Trophoblast cell (in vitro differentiated cells and primary cell): Measurements from ENCODE around the gene RGS5.

Experiments used
- DNase-seq, 2 donors: peaks; one replicate each; pipeline ENCODE4 v3.0.0-alpha.2; 2016
- H2AFZ ChIP-seq: 2 replicates; pipeline ENCODE4 v1.6.1; 2013; ENCODE audit warnings: low read length, moderate library complexity, mild to moderate bottlenecking; ENCODE audit not compliant: insufficient read depth, poor library complexity
- H2AK5ac ChIP-seq: 2 replicates; pipeline ENCODE4 v1.6.1; 2013; ENCODE audit warnings: mild to moderate bottlenecking, low read length
- H2BK120ac ChIP-seq: 2 replicates; pipeline ENCODE4 v1.6.1; 2013; ENCODE audit warnings: low read length, mild to moderate bottlenecking, moderate library complexity; ENCODE audit not compliant: insufficient read depth, poor library complexity
- H2BK12ac ChIP-seq: 2 replicates; pipeline ENCODE4 v1.6.1; 2013; ENCODE audit warnings: mild to moderate bottlenecking, low read length, moderate library complexity
- H2BK5ac ChIP-seq: 2 replicates; pipeline ENCODE4 v1.6.1; 2013; ENCODE audit warnings: low read length, low read depth, moderate library complexity, mild to moderate bottlenecking; ENCODE audit not compliant: poor library complexity
- H3K14ac ChIP-seq: 2 replicates; pipeline ENCODE4 v1.6.1; 2013; ENCODE audit warnings: mild to moderate bottlenecking, low read length
- H3K18ac ChIP-seq: 2 replicates; pipeline ENCODE4 v1.6.1; 2013; ENCODE audit warnings: mild to moderate bottlenecking, low read length
- H3K23ac ChIP-seq: 2 replicates; pipeline ENCODE4 v1.6.1; 2013; ENCODE audit warnings: low read length
- H3K27ac ChIP-seq: 2 replicates; pipeline ENCODE4 v1.5.1; 2013; ENCODE audit warnings: low read depth, mild to moderate bottlenecking, inconsistent platforms, low read length, moderate library complexity
- H3K27me3 ChIP-seq: 2 replicates; pipeline ENCODE4 v1.6.1; 2013; ENCODE audit warnings: inconsistent platforms, mild to moderate bottlenecking, low read length, moderate library complexity; ENCODE audit not compliant: insufficient read depth
- H3K36me3 ChIP-seq, 2 experiments: 1 replicate in 1 of 2; 2 replicates in 1 of 2; pipeline ENCODE4 v1.6.1; 2013; ENCODE audit warnings: low read length in 2 of 2, mild to moderate bottlenecking in 2 of 2, moderate library complexity in 1 of 2; ENCODE audit not compliant: insufficient read depth in 2 of 2, control insufficient read depth in 1 of 2
- H3K4ac ChIP-seq: 2 replicates; pipeline ENCODE4 v1.6.1; 2013; ENCODE audit warnings: low read depth, mild to moderate bottlenecking, low read length, moderate library complexity
- H3K4me1 ChIP-seq, 2 experiments: 1 replicate in 1 of 2; 2 replicates in 1 of 2; pipeline ENCODE4 v1.6.1; 2013; ENCODE audit warnings: low read length in 2 of 2, mild to moderate bottlenecking in 2 of 2, moderate library complexity in 1 of 2; ENCODE audit not compliant: insufficient read depth in 2 of 2, control insufficient read depth in 1 of 2
- H3K4me2 ChIP-seq: 2 replicates; pipeline ENCODE4 v1.6.1; 2013; ENCODE audit warnings: inconsistent platforms, mild to moderate bottlenecking, low read length, moderate library complexity
- H3K4me3 ChIP-seq: 2 replicates; pipeline ENCODE4 v1.5.1; 2013; ENCODE audit warnings: mild to moderate bottlenecking, low read depth, low read length, inconsistent platforms
- H3K79me1 ChIP-seq: one replicate; pipeline ENCODE4 v1.6.1; 2013; ENCODE audit warnings: low read length
- H3K79me2 ChIP-seq: 2 replicates; pipeline ENCODE4 v1.6.1; 2013; ENCODE audit warnings: low read length, mild to moderate bottlenecking; ENCODE audit not compliant: control insufficient read depth, insufficient read depth, poor library complexity
- H3K9ac ChIP-seq: 2 replicates; pipeline ENCODE4 v1.6.1; 2013; ENCODE audit warnings: mild to moderate bottlenecking, low read length
- H3K9me3 ChIP-seq: 2 replicates; pipeline ENCODE4 v1.6.1; 2013; ENCODE audit warnings: low read depth, mild to moderate bottlenecking, control low read depth, inconsistent platforms, low read length; ENCODE audit not compliant: insufficient read depth
- H4K12ac ChIP-seq: 2 replicates; pipeline ENCODE4 v1.6.1; 2013; ENCODE audit warnings: low read depth, mild to moderate bottlenecking, low read length, moderate library complexity
- H4K8ac ChIP-seq: 2 replicates; pipeline ENCODE4 v1.6.1; 2013; ENCODE audit warnings: low read depth, mild to moderate bottlenecking, low read length, moderate library complexity
- H4K91ac ChIP-seq: one replicate; pipeline ENCODE4 v1.6.1; 2013; ENCODE audit warnings: low read depth, mild to moderate bottlenecking, low read length, moderate library complexity
- WGBS: extraction: QIAGEN DNeasy Blood & Tissue Kit; methylation state at CpG from one replicate; pipeline ENCODE4 v1.1.7; 2013; ENCODE audit warnings: missing lambda C conversion rate; ENCODE audit not compliant: insufficient read length, insufficient coverage; ENCODE audit errors: extremely low coverage; 5-methylcytosine and 5-hydroxymethylcytosine counted together

The RGS5 gene

GRCh38 chr1:163168053-163168452, 34.7 kb downstream of the RGS5 start:
- Histone ChIP-seq H3K4me2 (no peak overlapping the region), H3K4ac (no peak overlapping the region), H3K27ac (no peak overlapping the region), H2BK5ac (no peak overlapping the region), H4K8ac (no peak overlapping the region), H3K4me1 (peaks cover 0 to 2% of the 10 kb centered on the region in 2 experiments), H3K14ac (no peak overlapping the region), H2AK5ac (no peak overlapping the region), H3K36me3 (no peaks in the 10 kb centered on the region), H3K79me1 (no peaks in the 10 kb centered on the region), H3K18ac (no peak overlapping the region), H3K9ac (no peak overlapping the region), H2BK12ac (no peak overlapping the region), H3K9me3 (no peaks in the 10 kb centered on the region), H2BK120ac (no peak overlapping the region), H3K4me3 (no peak overlapping the region), H3K23ac (no peak overlapping the region), H4K91ac (no peak overlapping the region), H3K79me2 (no peaks in the 10 kb centered on the region), H2AFZ (no peak overlapping the region), H4K12ac (no peak overlapping the region), H3K27me3 (no peaks in the 10 kb centered on the region)
- WGBS = no CpG with 5 or more reads among the region's 1 CpG
- peak in 1 of 2 donors; percentile 3 for DNase-seq

GRCh38 chr1:163166886-163167555, 35.7 kb downstream of the RGS5 start:
- Histone ChIP-seq H2BK12ac (no peak overlapping the region), H3K79me1 (no peaks in the 10 kb centered on the region), H3K14ac (no peak overlapping the region), H3K9me3 (no peaks in the 10 kb centered on the region), H3K36me3 (no peaks in the 10 kb centered on the region), H3K4me1 (peaks cover 0 to 2% of the 10 kb centered on the region in 2 experiments), H3K4ac (no peak overlapping the region), H3K27me3 (no peaks in the 10 kb centered on the region), H3K9ac (no peak overlapping the region), H2BK120ac (no peak overlapping the region), H3K79me2 (no peaks in the 10 kb centered on the region), H2AFZ (no peak overlapping the region), H3K27ac (no peak overlapping the region), H4K8ac (no peak overlapping the region), H4K12ac (no peak overlapping the region), H3K4me3 (no peak overlapping the region), H3K23ac (no peak overlapping the region), H3K4me2 (no peak overlapping the region), H2AK5ac (no peak overlapping the region), H3K18ac (no peak overlapping the region), H2BK5ac (no peak overlapping the region), H4K91ac (no peak overlapping the region)
- no CpG with 5 or more reads among the region's 6 CpGs for WGBS
- no peak for DNase-seq

- WGBS = no CpG with 5 or more reads among the region's 2 CpGs
- Histone ChIP-seq H4K91ac (no peak overlapping the region), H3K18ac (no peak overlapping the region), H3K9ac (no peak overlapping the region), H3K23ac (no peak overlapping the region), H3K36me3 (no peaks in the 10 kb centered on the region), H3K4me1 (peaks cover 0 to 2% of the 10 kb centered on the region in 2 experiments), H3K4me2 (no peak overlapping the region), H2BK5ac (no peak overlapping the region), H3K4me3 (no peak overlapping the region), H3K4ac (no peak overlapping the region), H3K27me3 (no peaks in the 10 kb centered on the region), H4K8ac (no peak overlapping the region), H3K9me3 (no peaks in the 10 kb centered on the region), H4K12ac (no peak overlapping the region), H3K79me2 (no peaks in the 10 kb centered on the region), H2AFZ (no peak overlapping the region), H2BK120ac (no peak overlapping the region), H3K14ac (no peak overlapping the region), H3K79me1 (no peaks in the 10 kb centered on the region), H2BK12ac (no peak overlapping the region), H2AK5ac (no peak overlapping the region), H3K27ac (no peak overlapping the region)
- DNase-seq = no peak
Measured at GRCh38 chr1:163165119-163165518, 37.6 kb downstream of the RGS5 start.

- no peak overlapping the region for H4K12ac ChIP-seq
- H2AK5ac ChIP-seq = no peak overlapping the region
- no peak overlapping the region for H2AFZ ChIP-seq
- H3K4me2 ChIP-seq = no peak overlapping the region
- H3K4me1 ChIP-seq = peaks cover 0 to 2% of the 10 kb centered on the region in 2 experiments
- no peak overlapping the region for H3K14ac ChIP-seq
- no peak overlapping the region for H2BK120ac ChIP-seq
- H3K27me3 ChIP-seq = no peaks in the 10 kb centered on the region
- H3K4me3 ChIP-seq = no peak overlapping the region
- no peaks in the 10 kb centered on the region for H3K79me2 ChIP-seq
- no peak overlapping the region for H3K23ac ChIP-seq
- WGBS = no CpG with 5 or more reads among the region's 4 CpGs
- no peak overlapping the region for H2BK12ac ChIP-seq
- H3K18ac ChIP-seq = no peak overlapping the region
- H4K8ac ChIP-seq = no peak overlapping the region
- H3K36me3 ChIP-seq = no peaks in the 10 kb centered on the region
- no peaks in the 10 kb centered on the region for H3K79me1 ChIP-seq
- H2BK5ac ChIP-seq = no peak overlapping the region
- no peaks in the 10 kb centered on the region for H3K9me3 ChIP-seq
- no peak overlapping the region for H3K27ac ChIP-seq
- DNase-seq = no peak
- no peak overlapping the region for H3K9ac ChIP-seq
- H3K4ac ChIP-seq = no peak overlapping the region
- H4K91ac ChIP-seq = no peak overlapping the region
Measured at GRCh38 chr1:163163881-163164582, 38.7 kb downstream of the RGS5 start.
